HG03460 (cell line): ENCODE data around the gene INPP5J.
"Not testable (repeated sequence)": the region's sequence is repeated elsewhere in the genome, so short reads cannot be mapped to it uniquely, and the experiment has no call there.

Experiments used
- ATAC-seq: cut with Tn5 transposase; IDR thresholded peaks from one replicate; pipeline ENCODE4 v1.9.1; 2021; ENCODE audit not compliant: unreplicated experiment

INPP5J gene

DNA sequence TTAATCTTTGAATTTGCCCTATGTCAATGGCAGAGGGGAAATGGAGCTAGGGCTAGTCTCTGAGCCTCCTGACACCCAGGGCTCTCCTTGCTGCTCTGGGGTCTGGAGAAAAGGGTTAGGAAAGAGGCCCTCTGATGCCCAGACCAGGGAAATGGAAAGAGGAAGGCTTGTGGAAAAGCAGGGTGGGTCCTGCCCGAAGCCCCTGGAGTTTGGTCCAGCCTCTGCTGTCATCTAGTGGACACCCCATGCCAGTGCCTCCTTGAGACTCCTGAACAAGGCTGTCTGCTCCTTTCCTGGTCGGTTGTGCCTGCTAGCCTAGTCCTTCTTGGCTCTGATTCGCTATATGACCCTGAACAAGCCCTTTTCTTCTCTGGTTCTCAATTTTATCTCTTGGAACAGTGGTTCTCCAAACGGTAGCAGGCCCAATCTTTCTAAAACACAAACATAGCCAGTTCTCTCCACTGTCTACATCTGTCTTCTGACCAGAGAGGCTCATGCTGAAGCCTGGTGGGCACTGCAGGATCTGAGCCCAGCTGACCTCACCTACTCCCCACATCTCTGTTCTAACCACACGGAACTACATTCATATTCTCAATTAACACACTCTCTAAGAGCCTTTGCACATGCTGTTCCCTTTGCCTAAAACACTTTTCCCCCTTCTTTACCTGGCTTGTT is 26.3 kb downstream of the INPP5J start:
- ATAC-seq = no peak

DNA sequence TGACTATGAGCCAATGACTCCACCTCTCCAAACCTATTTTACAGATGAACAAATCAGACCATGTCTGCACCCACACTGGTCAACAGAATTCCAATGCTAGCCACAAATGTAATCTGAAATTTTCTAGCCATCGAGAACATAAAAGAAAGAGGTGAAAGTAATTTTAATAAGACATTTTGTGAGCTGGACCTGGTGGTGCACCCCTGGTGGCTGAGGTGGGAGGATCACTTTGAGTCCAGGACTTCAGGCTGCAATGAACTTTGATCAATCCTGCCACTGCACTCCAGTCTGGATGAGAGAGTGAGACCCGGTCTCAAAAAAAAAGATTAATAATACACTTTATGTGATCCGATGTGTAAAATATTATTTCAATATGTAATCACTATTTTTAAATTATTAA is 27.8 kb downstream of the INPP5J start:
- ATAC-seq = no peak

DNA sequence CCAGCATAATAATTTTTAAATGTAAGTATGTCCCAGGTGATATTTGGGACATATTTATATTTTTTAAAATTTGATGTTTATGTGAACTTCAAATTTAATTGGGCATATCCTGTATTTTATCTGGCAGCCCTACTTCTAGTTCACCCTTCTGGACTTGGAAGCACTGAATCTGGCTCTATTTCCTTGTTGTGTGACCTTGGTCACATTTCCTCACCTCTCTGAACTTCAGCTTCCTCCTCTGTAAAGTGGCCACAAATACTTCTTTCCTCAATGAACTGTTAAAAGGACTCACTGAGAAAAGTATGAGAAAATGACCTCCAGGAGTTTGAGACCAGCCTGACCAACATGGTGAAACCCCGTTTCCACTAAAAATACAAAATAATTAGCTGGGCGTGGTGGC is 29.1 kb downstream of the INPP5J start:
- ATAC-seq = no peak

DNA sequence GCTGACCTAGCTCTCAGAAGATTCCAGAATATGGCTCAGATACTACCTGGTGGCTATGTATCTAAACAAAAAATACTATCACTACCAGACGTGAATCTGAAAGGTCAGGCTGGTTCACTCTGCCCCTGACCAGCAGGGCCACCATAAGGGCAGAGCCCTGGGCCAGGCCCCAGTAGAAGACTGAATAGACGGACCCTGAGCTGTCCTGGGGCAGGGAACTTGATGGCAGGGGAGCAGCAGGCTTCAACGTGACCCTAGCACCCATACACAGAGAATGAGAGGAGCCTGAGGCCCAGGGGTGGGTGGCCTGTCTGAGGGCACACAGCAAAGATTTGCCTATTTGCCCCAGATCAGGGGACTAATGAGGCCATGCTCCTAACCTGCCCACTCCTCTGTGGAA is 30.6 kb downstream of the INPP5J start:
- no peak for ATAC-seq

DNA sequence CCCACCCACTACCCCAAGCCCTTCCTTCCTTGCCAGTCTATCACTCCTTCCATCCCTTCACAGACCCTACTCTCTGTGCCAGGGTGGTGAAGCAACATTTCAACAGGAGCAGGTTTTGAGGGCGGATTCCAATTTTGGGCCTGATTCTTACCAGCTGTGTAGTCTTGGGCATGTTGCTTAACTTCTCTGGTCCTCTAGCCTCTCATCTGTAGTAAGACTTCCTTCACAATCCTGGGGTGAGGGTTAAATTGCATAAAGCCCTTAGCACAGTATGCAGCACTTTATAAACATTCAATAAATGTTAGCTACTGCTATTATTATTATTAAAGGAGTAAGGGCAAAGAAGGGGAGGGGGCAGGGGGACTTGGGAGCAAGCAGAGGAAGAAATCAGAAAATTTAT is 32.2 kb downstream of the INPP5J start:
- no peak for ATAC-seq

DNA sequence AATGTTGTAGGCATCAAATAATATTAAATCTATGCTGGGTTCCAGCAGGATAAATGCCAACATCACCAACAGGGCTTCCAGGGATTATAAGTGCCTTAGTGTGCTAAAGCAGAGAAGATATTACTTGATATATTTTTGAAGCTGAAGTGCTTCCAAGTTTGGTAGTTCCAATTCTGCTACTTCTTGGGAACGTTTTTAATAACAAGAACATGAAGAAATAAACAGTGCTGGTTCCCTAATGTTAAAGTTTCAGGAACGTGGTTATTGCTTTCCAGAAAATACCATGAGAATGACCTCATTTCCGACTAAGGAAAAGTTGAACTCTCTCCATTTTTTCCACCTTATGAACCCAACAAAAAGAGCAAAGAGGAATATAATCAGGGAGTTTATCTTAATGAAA is 32.7 kb downstream of the INPP5J start:
- no peak for ATAC-seq

DNA sequence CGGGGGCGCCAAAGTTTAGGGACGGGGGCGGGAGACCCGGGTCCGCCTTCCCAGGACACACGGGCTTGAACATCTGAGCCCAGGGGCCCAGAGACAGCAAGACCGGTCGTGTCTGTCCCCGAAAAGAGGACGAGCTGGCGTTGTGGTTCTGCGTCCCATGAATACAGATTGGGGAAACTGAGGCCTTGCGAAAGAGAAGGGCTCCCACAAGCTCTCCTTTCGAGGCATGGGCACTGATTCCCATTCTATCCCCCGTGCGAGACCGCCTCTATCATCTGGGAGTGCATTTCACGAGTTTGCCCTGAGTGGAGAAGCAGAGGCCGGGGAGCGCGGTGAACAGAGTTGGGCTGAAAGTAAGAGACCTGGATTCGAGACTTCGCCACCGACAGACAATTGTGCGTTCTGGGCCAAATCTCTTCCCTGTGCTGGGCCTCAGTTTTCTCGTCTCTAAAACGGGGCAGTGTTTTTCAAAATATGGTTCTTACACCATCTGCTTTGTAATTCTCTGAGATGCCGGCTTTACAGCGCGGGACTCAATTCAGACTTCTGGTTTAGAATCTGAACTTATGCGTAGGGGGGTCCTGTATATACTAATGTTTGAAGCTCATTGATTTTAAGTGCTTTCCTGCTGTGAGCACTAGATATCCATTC is 37.7 kb downstream of the INPP5J start:
- peak; percentile 24 for ATAC-seq

DNA sequence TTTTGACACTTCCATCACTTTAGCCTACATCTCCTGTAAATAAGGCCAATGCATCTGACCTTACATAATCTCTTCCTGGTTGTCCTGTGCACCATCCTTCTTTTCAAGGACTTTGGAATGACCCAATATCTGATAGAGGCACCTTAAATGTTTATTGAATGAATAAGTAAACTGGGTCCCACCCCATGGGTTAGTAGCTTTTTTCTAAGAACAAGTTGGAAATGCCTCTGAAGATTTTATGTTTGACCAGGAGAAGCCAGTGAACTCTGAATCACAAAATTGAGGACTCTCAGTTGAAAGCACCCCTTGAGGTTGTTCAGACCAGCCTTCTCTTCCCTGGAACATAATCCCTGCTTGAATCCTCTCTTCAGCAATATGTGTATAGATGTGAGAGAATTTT is 38.6 kb downstream of the INPP5J start:
- no peak for ATAC-seq

DNA sequence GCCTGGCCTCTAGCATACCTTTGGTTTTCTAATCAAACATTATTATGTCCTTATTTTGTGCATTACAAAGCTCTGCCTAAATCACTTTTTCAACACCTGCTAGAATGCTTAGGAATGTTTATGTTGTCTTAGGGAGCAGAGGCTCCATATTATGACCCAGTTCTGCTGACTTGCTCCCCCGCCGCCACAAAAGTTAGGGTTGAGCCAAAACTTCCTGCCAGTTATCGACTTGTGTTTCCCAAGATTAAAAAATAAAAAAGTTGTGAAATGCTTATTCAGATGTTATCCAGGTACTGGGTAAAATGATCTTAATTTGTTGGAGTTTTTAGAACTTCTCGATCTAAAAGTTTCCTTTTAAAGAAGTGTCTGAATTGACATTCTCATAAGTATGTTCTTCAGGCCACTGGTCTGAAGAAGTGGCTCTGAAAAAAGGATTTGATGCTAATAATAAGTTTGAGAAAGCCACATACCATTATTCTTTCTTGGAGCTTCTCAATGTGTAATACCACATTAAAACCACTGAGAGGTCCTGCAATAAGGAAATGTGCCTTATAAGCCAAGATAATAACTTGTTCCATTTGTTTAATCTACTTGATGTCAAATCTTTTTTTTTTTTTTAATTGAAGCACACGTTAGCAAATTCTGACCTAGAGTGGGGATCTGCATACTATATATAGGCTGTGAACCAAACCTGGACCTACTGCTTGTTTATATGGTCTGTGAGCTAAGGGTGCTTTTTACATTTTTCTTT is 39.4 kb downstream of the INPP5J start:
- no peak for ATAC-seq

DNA sequence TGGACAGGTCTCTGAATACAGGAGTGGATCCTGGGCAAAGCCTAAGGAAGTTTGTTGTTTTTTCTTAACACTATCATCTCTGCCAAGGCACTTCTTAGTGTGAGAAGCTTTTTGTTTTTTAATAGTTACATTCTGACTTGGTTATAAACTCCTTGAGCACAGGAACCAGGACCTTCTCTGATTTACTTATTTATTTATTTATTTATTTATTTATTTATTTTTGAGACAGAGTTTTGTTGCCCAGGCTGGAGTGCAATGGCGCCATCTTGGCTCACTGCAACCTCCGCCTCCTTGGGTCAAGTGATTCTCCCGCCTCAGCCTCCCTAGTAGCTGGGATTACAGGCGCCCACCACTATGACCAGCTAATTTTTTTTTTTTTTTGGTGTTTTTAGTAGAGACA is 48.2 kb downstream of the INPP5J start:
- ATAC-seq = no peak

DNA sequence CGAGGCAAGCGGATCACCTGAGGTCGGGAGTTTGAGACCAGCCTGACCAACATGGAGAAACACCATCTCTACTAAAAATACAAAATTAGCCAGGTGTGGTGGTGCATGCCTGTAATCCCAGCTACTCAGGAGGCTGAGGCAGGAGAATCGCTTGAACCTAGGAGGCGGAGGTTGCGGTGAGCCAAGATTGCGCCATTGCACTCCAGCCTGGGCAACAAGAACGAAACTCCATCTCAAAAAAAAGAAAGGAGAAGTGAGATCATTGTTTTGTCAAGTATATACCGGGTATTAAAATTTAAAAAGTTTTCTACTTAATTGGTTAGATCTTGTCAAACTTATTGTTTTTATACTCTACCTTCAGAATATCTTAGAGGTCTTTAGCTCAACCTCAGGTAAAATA is 49.0 kb downstream of the INPP5J start:
- ATAC-seq = not testable (repeated sequence)

DNA sequence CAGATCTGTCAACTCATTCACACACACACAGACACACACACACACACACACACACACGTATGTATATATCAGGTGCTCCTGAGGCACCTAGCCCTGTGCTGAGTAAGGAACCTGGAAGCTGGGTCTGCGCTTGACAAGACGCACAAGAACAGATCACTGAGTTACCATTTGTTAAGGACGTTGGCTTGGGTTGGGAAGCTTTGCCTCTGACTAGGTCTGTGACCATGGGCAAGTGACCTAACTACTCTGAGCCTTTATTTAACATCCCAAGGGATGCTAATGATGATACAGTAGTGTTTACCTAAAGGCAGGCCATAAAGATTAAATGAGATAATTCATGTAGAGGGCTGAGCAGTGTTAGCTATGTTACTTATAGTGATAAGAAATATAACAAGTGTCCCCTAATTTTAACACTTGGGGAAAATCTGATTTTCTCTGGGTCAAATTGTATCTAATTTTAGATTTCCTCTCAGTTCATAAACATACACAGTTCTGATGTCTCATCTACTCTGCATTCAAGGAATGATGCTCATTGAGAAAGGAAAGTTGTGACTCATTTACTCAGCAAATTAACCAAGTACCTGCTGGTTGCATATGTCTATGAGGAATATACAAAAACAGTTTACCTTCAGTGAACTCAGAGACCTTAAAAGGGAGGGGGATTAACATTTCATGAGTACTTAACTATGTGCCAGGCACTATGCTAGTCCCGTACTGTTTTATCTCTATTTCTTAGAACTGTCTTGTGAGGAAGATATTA is 50.8 kb downstream of the INPP5J start:
- ATAC-seq = no peak

DNA sequence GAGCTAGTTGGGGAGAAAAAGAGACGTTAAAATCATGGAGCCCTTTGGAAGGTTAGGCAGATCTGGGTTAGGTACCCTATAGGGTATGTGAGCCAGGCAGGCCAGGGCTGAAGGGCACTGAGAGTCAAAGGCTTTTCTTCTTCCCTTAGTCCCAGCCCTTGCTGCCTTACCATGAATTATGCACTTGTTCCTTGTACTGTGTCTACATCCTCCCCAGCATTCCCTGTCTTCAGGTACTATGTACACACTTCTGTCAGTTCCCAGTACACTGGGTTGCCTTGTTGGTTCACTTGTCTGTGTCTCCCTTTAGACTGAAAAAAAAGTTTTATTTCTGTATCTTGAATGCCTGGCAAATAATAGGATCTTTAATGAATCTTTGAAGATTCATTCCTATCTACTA is 54.2 kb downstream of the INPP5J start:
- no peak for ATAC-seq

DNA sequence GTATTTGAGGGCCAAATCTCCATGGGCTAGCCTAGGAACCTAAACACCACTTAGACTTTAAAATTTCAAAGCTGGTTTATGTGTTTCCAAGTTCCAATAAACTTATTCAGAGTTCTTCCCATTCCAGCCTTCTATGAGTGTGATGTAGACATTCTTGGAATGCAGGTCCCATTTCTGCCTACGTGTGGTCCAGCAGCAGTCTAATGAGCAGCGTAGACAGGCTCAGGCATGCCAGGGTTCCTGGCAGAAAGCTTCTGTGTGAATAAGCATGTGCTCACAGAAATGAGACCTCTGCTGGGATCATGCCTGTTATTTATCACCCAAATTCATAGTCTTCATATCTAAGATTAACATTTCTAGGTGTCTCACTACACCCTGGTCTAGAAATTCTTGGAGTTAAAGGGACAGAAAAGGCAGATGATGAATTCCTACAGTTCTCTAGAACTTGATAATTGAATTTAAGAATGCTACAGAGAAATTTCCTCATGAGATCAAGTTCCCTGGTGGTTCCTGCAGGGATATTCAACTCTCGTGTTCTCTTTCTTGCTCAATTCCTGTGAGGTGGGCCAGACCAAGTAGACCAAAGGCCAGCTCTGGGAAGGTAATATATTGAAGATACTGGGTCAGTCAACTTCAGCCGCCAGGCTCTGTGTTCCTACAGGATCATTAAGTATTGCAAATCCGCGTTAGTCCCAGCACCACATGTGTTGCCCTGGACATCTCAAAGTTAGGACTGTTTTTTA is 54.8 kb downstream of the INPP5J start:
- ATAC-seq = no peak

DNA sequence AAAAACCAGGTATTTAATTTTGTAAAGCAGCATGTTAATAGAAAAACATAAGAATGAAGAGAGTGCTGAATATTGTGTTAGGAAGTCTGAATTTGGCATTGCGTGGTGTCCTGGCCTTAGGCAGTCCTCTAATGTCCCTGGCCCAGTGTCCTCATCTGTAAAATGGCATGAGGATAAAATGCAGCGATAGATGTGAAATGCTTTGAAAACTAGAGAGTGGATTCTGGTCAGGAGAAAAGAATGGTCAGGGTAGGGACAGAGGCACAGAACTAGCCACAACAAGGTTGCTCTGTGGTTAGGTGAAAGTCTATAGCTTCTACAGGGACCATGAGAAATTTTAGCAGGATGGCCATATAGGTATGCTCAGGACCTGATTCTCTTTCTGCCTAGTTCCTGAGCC is 56.1 kb downstream of the INPP5J start:
- ATAC-seq = no peak

DNA sequence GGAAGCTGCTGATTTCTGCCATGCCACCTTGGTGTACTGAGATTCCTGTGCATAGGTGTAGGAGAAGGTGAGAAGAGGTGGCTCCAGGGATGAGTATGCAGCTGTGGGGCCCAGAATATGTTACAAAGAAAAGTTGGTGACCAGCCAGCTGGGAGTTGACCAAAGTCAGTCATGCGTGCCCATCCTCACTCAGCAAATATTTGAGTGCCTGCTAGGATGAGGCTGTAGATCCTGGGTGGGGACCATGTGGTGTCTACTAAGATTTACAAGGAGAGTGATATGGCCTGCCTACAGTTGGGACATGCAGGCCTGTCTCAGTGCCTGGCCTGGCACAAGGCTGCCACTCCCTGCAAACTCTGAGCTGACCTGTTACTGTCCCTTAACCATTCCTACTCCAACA is 56.6 kb downstream of the INPP5J start:
- ATAC-seq = no peak

DNA sequence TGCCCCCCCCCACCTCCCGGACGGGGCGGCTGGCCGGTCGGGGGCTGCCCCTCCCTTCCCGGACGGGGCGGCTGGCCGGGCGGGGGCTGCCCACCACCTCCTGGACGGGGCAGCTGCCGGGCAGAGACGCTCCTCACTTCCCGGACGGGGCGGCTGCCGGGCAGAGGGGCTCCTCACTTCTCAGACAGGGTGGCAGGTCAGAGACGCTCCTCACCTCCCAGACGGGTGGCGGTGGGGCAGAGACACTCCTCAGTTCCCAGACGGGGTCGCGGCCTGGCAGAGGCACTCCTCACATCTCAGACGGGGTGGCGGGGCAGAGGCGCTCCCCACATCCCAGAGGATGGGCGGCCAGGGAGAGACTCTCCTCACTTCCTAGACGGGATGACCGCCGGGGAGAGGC is 61.2 kb downstream of the INPP5J start:
- ATAC-seq = no peak
